NT2/D1 (cell line): ENCODE results near the gene ZNF619.

Source experiments
- DNase-seq: peaks from one replicate; pipeline ENCODE4 v3.0.0-alpha.2; 2011; ENCODE audit warnings: low read depth, low spot score
- H3K27me3 ChIP-seq: 2 replicates; pipeline ENCODE4 v1.6.0; 2011; ENCODE audit warnings: mild to moderate bottlenecking; ENCODE audit not compliant: insufficient read length, insufficient read depth
- H3K36me3 ChIP-seq: 2 replicates; pipeline ENCODE4 v1.6.1; 2011; ENCODE audit warnings: mild to moderate bottlenecking, low read length, mixed read lengths; ENCODE audit not compliant: insufficient read depth, insufficient read length
- H3K4me1 ChIP-seq: 2 replicates; pipeline ENCODE4 v1.5.1; 2011; ENCODE audit not compliant: insufficient read depth, insufficient read length
- H3K4me3 ChIP-seq: 2 replicates; pipeline ENCODE4 v1.5.1; 2011; ENCODE audit warnings: low read depth; ENCODE audit not compliant: insufficient read length
- H3K9ac ChIP-seq: 2 replicates; pipeline ENCODE4 v1.6.0; 2011; ENCODE audit warnings: low read depth; ENCODE audit not compliant: insufficient read length
- H3K9me3 ChIP-seq: 2 replicates; pipeline ENCODE4 v1.5.1; 2011; ENCODE audit warnings: mild to moderate bottlenecking, low read length; ENCODE audit not compliant: insufficient read depth
- SUZ12 ChIP-seq: IDR thresholded peaks from 2 replicates; pipeline ENCODE4 v1.6.1; 2011; ENCODE audit not compliant: insufficient read length, insufficient read depth; ENCODE audit errors: extremely low read depth
- YY1 ChIP-seq: IDR thresholded peaks from 2 replicates; pipeline ENCODE4 v1.6.1; 2011; ENCODE audit not compliant: insufficient read length, insufficient read depth
- ZNF274 ChIP-seq: IDR thresholded peaks from 2 replicates; pipeline ENCODE4 v1.6.1; 2011; ENCODE audit warnings: mild to moderate bottlenecking, low read depth, low read length

Gene ZNF619

DNA sequence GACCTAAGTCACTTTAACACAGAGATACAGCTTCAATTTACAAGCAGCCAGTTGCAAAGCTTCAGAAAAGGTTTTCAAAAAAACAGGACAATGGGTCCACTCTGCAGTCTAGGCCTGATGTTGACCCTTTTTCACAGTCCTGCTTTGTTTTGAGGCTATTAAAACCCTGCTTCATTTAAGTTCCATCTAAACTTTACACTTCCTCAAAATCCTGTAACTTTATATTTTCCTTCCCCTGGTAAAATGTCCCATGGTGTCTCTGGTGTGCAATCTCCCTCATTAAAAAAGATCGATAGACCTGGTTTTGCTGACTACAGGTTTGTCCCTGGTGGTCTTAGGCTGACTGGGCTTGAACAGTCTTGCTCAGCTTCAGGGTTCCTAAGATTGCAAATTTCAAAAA, 24.9 kb upstream of the ZNF619 start:
- peak overlapping the region; percentile 74 for H3K4me3 ChIP-seq
- H3K9me3 ChIP-seq, result no peaks in the 10 kb centered on the region
- H3K4me1 ChIP-seq, result no peaks in the 10 kb centered on the region
- TF ChIP-seq YY1, result no peak
- no peak for TF ChIP-seq SUZ12
- TF ChIP-seq ZNF274, result no peak
- peaks cover 3% of the 10 kb centered on the region for H3K36me3 ChIP-seq
- H3K9ac ChIP-seq, result peak overlapping the region; percentile 85
- no peaks in the 10 kb centered on the region for H3K27me3 ChIP-seq
- DNase-seq, result no peak

DNA sequence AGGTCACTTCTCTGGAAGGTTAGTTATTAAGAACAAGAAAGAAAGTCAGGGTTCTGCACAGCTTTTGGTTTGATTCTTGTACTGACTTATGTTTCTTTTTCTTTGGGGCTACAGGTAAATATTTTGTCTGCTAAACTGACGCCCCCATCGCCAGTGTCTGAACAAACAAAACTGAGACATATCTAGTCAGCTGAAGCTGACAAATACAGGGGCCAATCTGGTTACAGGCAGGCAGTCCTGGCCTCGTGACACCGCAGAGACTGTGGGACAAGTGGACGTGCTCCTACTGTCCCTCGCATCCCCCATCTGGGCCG, 24.4 kb upstream of the ZNF619 start:
- no peak for TF ChIP-seq YY1
- no peak for TF ChIP-seq SUZ12
- TF ChIP-seq ZNF274, result no peak
- Histone ChIP-seq H3K27me3 (no peaks in the 10 kb centered on the region), H3K9ac (peak overlapping the region; percentile 85), H3K9me3 (no peaks in the 10 kb centered on the region), H3K36me3 (peaks cover 5% of the 10 kb centered on the region), H3K4me1 (no peaks in the 10 kb centered on the region), H3K4me3 (peak overlapping the region; percentile 74)
- no peak for DNase-seq

DNA sequence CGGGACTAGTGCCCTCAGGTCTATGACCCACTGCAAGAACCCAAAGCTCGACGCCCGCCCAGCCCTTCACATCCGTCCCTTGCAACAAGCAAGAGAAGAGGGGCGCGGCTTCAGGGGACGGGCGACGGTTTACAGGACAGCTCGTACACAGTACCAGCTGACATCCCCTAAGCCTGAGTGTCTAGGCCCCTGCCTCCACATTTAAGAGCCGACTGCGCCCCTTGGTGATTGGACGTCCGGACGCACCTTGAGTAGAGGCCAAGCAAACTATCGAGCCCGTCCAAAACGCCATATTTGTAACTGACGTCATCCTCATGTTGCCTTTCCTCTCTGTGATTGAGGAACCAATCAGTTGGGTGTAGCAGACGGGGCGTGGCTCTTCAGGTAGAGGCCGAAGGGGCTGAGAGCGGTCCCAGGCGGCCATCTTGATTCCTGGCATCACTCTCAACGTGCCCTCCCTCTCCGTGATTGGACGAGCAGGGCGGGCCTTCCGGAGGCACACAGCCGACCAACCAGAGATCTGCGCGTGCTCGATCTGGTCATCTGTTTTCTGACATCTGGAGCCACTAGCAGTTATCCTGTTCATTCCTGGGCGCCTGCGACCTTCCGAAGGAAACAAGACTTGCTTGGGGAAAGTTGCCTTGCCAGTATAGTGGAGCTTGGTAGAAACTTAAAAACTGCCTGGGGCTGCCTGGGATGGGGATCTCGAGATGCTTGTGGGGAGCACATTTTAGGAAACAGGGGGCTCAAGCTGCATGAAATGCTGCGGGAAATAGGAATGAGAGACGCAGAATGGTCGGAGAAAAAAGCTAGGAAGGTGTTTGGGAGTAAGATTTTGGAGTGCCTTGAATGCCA, 23.8 kb upstream of the ZNF619 start:
- no peaks in the 10 kb centered on the region for H3K4me1 ChIP-seq
- H3K27me3 ChIP-seq, result no peaks in the 10 kb centered on the region
- TF ChIP-seq YY1 (peak; percentile 96), ZNF274 (no peak)
- peak overlapping the region; percentile 85 for H3K9ac ChIP-seq
- no peaks in the 10 kb centered on the region for H3K9me3 ChIP-seq
- DNase-seq, result peak; percentile 99
- peak overlapping the region; percentile 74 for H3K4me3 ChIP-seq
- H3K36me3 ChIP-seq, result peaks cover 11% of the 10 kb centered on the region

DNA sequence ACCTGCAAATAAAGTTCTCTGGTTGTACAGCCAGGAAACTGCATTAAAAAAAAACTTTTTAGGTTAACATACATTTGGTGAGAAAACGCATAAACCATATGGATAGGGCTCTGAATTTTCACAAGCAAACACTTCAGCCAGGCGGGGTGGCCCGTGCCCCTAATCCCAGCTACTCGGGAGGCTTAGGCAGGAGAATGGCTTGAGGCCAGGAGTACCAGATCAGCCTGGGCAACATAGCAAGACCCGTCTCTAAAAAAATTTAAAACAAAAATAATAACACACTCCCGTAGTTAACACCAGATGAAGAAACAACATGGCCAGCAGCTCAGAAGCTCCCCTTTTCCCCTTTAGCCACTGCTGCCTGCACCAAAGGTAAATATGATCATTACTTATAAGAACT, 23.0 kb upstream of the ZNF619 start:
- Histone ChIP-seq H3K4me1 (no peaks in the 10 kb centered on the region), H3K4me3 (peak overlapping the region; percentile 41), H3K9me3 (no peaks in the 10 kb centered on the region), H3K27me3 (no peaks in the 10 kb centered on the region), H3K9ac (peak overlapping the region; percentile 71), H3K36me3 (peaks cover 19% of the 10 kb centered on the region)
- TF ChIP-seq ZNF274 (no peak), YY1 (no peak), SUZ12 (no peak)
- DNase-seq, result no peak

DNA sequence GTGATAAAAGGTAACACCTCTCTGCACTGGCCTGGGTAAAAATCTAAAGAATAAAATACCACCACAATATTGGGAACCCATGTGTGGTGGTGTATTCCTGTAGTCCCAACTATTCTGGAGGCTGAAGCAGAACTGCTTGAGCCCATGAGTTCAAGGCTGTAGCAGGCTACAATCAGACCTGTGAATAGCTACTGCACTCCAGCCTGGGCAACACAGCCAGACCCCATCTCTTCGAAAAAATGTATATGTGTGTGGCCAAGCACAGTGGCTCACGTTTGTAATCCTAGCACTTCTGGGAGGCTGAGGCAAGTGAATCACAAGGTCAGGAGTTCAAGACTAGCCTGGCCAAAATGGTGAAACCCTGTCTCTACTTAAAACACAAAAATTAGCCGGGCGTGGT, 21.6 kb upstream of the ZNF619 start:
- Histone ChIP-seq H3K9me3 (no peaks in the 10 kb centered on the region), H3K4me3 (no peak overlapping the region), H3K36me3 (peaks cover 31% of the 10 kb centered on the region), H3K4me1 (no peaks in the 10 kb centered on the region), H3K9ac (no peak overlapping the region), H3K27me3 (no peaks in the 10 kb centered on the region)
- TF ChIP-seq ZNF274, result no peak
- no peak for TF ChIP-seq SUZ12
- TF ChIP-seq YY1, result no peak
- no peak for DNase-seq

DNA sequence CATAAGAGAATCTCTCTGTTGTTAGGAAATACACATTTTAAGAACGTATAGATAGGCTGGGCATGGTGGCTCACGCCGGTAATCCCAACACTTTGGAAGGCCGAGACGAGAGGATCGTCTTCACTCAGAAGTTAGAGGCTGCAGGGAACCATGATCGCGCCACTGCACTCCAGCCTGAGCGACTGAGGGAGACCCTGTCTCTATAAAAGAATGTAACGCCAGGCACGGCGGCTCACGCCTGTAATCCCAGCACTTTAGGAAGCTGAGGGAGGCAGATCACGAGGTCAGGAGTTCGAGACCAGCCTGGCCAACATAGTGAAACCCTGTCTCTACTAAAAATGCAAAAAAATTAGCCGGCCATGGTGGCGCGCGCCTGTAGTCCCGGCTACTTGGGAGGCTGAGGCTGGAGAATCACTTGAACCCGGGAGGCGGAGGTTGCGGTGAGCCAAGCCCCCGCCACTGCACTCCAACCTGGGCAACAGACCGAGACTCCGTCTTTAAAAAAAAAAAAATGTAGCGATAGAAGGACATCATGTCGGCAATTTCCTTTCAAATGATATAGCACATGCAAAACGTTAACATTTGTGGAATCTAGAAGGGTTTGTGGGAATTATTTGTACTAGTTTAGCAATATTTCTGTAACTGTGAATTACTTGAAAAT, 20.5 kb upstream of the ZNF619 start:
- Histone ChIP-seq H3K4me1 (no peaks in the 10 kb centered on the region), H3K4me3 (peak overlapping the region; percentile 96), H3K36me3 (peaks cover 39% of the 10 kb centered on the region), H3K9ac (peak overlapping the region; percentile 98), H3K9me3 (no peaks in the 10 kb centered on the region), H3K27me3 (no peaks in the 10 kb centered on the region)
- DNase-seq, result no peak
- TF ChIP-seq SUZ12, result no peak
- TF ChIP-seq ZNF274, result no peak
- TF ChIP-seq YY1, result no peak

DNA sequence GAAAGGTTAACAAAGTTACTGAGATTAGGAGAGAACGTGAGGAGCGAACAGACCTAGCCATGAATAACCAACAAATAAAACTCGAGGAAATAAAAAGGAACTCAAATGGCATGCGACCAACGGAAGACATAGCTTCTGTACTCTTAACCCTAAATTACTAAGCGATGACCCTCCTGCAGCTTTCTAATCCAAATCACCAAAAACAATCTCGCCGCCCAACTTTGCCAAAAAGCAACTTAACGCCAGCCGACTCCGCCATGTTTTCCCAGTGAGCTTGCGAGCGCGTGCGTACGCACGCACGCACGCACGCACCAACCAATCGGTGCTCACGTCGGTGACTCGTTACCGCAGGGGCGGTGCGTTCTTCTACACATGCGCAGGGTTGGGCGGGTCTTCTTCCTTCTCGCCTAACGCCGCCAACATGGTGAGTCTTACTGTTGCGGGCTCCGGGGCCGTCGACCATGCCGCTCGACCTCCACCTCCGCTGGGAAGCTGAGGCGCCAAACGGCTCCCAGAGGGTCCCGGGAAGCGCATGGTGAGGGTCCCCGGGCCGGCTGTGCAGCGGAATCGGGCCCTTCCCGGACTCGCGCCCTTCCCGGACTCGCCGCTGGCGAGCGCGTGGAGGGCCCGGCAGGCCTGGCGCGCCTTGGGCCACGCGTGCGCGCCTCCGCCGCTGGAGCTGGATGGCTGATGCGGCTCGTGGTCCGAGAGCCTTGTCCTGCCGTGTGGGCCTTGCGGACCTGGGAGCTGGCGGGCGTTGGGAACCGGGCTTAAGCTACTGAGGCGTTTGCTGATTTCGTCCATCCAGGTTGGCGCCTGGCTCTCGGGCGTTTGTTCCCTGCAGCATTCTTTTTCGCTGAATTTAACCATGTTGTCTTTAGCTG, 19.7 kb upstream of the ZNF619 start, which contains the start of gene RPL14:
TSS of gene RPL14 (plus strand) at position 400 of the 884 bp plus-strand sequence. CDS start at position 533, 133 bp downstream.
- Histone ChIP-seq H3K27me3 (no peaks in the 10 kb centered on the region), H3K36me3 (peaks cover 42% of the 10 kb centered on the region), H3K9me3 (no peaks in the 10 kb centered on the region), H3K9ac (peak within 1 kb of the TSS; percentile 98), H3K4me3 (peak within 1 kb of the TSS; percentile 96), H3K4me1 (no peaks in the 10 kb centered on the region)
- DNase-seq, result peak; percentile 94
- no peak for TF ChIP-seq ZNF274
- no peak for TF ChIP-seq SUZ12
- TF ChIP-seq YY1, result peak; percentile 93
